ENCODE data around the gene MYO5C.
A peak's percentile ranks its signal among the peaks of the same experiment; 100 is the strongest.

MYO5C gene, protein sequence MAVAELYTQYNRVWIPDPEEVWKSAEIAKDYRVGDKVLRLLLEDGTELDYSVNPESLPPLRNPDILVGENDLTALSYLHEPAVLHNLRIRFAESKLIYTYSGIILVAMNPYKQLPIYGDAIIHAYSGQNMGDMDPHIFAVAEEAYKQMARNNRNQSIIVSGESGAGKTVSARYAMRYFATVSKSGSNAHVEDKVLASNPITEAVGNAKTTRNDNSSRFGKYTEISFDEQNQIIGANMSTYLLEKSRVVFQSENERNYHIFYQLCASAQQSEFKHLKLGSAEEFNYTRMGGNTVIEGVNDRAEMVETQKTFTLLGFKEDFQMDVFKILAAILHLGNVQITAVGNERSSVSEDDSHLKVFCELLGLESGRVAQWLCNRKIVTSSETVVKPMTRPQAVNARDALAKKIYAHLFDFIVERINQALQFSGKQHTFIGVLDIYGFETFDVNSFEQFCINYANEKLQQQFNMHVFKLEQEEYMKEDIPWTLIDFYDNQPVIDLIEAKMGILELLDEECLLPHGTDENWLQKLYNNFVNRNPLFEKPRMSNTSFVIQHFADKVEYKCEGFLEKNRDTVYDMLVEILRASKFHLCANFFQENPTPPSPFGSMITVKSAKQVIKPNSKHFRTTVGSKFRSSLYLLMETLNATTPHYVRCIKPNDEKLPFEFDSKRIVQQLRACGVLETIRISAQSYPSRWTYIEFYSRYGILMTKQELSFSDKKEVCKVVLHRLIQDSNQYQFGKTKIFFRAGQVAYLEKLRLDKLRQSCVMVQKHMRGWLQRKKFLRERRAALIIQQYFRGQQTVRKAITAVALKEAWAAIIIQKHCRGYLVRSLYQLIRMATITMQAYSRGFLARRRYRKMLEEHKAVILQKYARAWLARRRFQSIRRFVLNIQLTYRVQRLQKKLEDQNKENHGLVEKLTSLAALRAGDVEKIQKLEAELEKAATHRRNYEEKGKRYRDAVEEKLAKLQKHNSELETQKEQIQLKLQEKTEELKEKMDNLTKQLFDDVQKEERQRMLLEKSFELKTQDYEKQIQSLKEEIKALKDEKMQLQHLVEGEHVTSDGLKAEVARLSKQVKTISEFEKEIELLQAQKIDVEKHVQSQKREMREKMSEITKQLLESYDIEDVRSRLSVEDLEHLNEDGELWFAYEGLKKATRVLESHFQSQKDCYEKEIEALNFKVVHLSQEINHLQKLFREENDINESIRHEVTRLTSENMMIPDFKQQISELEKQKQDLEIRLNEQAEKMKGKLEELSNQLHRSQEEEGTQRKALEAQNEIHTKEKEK (N-terminal part only)

DNA sequence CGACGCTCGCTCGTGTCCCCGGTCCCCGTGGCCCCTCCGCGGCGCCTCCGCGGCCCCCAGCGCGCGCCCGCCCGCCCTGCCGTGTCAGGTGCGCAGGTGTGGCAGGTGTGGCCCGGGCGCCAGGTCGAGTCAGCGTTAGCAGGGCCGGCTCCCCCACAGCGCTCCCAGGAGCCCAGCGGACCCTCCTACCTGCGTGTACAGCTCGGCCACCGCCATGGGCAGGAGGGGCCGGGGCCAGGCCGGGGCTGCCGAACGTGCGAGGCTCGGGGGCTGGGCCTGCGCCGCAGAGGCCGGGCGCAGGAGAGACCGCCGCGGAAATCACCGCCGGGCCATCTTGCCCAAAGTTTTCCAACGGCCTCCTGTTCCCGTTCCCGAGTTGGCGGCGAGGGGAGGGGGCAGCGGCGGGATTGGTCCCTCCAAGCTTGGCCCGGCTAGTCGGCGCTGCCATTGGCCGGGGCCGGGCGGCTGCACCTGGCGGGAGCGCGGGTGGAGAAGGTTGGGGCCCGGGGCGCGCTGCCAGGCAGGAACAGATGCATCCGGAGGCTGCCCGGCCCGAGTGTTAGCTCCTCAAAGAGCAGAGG is at the start of gene MYO5C:
Gene MYO5C, minus strand, starts transcription at position 384 of the 581 bp plus-strand sequence. Its CDS starts 168 bp downstream, at position 216.
- no peak for DNase-seq

DNA sequence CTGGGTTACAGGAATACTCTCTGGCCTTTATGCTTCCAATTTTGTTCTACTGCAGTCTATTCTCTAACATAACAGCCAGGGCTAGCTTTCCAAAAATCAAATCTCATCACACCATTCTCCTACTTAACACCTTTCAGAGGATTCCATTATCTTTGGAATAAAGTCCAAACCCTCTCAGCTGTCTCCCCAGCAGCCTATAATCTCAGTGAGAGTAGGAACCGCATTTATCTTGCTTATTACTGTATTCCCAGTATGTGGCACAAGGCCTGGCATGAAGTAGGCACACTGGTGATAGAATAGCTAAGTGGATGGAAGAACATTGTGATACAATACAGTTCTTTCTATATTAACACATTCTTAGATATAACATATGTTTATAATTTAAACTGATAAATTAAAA is 49.0 kb upstream of the MYO5C start:
- no peak for DNase-seq

DNA sequence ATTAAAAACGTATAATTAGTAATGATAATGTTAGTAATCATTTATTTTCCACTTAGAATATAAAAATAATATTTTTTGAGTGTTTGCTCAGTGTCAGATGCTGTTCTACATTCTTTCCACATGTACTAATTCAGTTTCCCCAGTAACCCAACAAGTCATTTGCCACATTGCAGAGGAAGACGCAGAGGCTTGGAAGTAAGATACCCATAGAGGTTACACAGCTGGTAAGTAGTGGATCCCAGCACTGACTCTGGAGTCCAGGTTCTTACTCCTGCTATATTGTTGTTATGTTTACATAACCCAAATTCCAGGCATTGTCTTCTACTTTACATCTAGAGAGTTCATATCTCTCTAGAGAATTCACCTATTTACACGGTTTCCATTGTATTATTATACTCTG is 48.2 kb upstream of the MYO5C start:
- DNase-seq, result no peak

DNA sequence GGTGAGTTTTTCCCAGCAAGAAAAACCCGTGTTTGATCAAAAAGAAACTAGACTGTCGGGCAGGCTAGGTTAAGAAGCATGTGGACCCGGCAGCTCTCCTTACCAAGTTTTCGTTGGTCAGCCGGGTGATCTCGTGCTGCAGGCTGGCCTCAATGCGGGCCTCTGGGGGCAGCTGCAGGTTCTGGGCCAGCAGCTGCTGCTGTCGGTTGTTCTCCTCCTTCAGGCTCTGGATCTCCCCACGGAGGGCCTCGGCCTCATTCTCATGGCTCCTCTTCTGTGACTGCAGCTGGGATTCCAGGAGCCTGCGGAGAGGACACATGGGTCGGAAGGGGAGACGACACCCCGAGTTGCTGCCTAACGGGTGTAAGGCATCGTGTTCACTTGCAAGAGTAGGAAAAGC is 44.5 kb upstream of the MYO5C start:
- DNase-seq, result no peak

DNA sequence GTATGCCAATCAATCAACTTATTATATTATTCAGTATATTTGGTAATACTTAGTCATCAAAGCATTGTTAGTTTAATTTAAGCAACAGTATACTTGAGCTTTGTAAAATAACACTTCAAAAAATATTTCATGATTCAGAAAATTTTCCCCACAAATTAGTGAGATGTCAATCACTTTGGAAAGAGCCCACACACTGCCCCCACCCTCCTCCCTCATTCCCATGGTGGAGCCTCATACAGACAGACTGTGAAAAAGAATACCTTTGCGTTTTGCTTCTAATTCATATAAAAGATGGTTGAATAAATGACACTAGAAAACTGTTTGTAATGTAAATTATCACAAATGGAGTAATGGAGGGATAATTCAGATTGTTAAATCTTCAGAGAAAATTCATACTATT is 43.3 kb upstream of the MYO5C start:
- no peak for DNase-seq

DNA sequence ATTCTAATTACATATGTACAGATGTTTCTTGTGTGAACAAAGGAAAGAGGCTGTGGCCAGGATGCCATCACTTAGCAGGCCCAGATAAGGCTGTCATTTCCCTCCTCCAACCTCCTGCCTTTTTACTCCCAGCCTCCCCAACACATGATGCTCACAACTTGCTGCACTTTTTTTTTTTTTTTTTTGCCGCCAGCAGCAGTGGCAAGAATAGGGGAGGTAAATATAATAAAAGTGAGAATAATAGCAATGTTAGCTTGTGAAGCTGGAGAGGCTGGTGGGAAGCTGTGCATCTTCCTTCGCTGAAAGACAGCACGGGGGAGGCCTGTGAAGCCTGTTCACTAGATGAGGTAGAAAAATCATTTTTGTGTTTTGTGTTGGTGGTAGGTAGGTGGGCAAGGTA is 42.5 kb upstream of the MYO5C start:
- DNase-seq, result no peak

DNA sequence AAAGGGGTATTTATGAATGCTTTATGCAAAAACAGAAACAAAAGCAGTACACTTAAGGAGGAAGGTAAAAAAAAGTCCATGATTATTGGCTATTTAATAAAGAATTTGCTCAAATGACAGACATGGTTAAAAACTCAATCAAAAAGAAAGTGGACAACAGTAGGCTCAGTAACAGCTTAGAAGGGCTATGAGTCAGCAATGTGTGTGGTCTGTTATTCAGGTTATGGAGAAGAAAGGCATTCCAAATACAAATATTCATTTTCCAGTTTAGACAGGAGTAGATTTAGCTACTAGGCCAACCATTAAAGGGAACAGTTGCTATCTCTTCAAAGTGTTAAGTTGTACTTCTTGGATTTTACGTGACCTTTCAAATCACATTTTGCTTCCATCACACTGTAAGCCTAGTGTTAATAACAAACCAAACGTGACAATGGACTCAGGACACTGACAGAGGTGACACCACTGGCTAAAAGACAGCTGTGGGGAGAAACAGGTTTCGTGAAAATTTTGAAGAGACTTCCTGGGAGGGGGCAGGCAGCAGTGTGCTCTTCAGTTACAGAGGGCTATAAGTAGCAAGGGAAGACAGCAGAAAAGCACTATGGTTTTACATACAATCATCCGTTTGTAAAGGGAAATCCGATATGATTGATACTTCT is 41.7 kb upstream of the MYO5C start:
- no peak for DNase-seq

DNA sequence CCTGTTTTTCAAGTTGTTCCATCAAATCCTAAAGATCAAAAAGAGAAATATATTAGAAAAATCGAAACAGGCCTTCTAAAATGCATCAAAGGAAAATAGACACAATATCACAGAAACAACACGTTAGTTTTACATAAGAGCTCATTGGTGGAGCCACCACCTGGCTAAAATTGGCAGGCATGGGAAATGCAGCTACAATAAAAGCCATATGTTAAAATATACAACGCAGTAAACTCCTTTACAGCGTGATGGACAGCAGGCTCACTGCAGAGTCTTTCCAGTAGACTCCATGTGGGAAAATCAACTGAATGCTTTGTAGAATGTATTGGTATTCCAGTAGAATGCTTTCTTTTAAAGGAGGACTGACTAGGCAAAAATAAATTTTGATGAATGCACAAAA is 40.9 kb upstream of the MYO5C start:
- no peak for DNase-seq

DNA sequence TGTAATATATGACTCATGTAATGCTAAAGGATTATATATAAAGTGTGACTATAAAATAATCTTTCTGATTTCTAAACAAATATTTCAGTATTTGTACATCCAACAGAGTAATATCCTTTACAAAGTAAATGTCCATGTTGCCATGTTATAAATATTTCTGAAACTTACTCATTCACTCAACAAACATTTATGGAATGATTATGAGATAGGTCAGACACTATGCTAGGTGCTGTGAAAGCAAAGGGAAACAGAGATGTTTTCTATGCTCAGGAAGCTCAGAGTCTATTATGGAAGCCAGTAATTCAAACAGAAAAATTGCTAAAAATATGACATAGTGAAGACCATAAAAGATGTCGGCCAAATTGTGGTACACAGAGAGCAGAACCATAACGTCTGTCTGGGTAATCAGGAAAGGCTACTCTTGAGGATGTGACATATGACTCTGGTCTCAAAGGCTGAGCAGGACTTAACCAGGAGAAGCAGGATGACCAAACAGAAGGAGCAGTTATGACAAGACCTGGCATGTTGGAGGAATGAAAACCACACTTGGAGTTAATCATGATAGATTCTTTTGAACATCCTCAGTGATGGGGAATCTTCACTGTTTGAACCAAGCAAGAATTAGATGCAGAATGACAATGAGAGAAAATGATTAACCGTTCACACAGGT is 39.0 kb upstream of the MYO5C start:
- no peak for DNase-seq

DNA sequence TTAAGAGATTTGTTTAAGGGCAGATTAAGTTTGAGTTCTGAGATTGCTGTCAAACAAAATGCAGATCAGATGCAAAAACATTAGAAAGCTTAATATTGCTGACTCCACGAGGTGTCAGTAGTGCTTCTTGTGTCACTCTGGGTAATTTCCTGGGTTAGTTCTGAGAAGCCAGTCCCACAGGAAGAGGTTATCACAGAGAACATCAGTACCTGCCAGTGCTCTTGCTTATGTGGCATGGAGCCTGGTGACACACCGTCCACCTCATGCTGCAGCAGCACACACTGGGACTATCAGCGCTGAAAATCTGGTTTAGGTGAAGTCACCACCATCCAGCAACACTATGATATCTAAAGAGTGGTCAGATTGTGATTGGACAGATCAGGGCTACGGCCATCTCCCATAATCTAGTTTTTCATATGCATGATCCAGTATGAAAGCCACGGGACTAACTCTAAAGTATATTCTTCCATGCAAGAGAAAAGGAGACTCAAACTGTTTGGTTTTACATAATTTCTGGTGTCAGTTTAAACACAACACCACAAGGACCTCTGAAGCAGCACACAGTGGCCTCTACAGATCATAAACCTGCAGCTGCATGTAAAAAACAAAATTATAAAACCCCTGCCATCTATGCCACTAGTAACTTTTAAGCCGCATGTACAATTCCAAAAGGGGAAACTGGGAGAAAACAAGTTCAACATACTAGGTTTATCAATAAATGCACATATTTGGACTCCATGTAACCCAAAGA is 36.1 kb upstream of the MYO5C start:
- peak; percentile 39 for DNase-seq

DNA sequence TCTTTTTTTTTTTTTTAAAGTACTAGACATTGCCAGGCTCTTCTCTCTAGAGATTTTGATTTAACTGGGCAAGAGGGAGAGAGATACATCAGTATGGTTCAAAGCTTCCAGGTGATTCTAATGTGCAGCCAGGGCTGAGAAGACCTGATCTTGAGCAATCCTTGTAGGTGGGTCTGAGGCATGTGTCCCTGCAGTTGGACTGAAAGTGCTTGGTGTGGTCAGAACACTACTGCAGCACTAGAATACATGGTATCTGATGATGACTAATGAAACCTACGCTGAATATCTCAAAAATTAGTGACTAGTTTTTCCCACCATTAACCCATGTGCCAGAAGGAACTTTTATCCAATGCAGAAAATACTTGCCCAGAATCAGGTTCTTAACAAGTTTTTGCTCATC is 34.4 kb upstream of the MYO5C start:
- no peak for DNase-seq

DNA sequence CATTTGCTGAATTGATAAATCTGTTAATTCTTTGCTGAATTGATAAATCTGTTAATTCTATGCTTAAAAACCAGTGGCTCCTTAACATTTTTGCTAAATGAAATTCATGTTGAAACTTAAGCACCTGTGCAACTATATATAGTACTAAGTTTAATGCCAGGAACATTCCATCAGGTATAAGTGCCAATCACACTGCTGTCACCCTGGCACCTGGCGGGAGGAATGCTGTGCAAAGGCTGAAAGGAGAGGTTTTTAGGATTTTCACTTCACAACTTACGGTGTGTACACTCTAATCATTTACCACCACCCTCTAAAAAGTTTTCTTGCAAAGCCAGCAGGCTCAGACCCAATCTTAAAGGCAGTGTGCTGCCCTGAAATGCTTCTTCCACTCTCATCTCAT is 33.5 kb upstream of the MYO5C start:
- no peak for DNase-seq

DNA sequence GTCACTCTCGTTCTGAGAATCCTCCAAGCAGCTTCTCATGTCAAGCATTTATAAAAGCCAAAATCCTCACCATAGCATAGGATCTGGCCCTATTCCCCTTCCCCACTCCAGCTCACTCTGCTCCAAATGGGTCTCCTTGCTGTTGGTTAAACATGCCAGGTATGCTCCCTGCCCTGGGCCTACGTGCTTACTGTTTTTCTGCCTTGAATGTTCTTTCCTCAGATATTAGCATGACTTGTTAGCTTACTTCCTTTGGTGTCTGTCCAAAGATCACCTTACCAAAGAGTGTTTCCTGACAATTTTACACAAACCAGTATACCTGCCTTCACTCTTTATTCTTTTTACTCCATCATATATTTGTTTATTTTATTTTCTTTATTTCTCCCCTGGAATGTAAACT is 33.1 kb upstream of the MYO5C start:
- DNase-seq, result no peak

DNA sequence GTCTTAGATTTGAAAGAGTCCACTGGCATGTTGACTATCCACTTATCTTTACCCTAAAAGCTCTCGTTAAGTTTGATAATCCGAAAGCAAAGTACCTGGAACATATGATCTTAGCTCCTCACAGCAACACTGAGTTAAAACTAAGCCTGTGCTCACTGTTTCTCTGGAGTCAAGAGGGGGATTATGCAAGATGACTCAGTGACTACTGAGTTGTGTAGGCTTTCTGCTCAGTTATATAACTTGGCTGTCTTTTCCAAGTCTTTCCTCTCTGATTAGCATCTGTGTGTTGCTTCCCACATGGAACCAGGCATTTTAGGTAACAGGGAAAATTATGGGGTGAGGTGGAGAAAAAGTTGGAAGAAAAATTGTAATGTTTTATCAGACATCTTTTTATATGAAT is 31.2 kb upstream of the MYO5C start:
- no peak for DNase-seq

DNA sequence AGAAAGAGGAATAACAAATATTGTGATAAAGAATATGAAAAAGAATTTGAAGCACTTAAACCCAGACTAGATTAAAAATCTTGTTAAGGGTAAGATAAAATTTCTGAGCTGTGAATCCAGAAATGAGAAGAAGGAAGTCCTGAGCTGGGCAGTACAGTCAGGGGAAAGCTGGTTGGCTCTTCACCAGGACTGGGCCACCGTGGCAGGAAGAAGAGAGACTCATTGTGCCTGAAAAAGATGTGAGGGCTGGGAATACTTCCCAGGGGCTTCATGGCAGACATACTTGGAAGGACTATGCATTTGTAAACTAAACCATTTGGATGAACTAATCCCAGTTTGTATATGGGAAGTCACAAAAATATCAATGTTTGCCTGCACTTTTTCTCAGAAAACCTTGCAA is 28.5 kb upstream of the MYO5C start:
- DNase-seq, result no peak

DNA sequence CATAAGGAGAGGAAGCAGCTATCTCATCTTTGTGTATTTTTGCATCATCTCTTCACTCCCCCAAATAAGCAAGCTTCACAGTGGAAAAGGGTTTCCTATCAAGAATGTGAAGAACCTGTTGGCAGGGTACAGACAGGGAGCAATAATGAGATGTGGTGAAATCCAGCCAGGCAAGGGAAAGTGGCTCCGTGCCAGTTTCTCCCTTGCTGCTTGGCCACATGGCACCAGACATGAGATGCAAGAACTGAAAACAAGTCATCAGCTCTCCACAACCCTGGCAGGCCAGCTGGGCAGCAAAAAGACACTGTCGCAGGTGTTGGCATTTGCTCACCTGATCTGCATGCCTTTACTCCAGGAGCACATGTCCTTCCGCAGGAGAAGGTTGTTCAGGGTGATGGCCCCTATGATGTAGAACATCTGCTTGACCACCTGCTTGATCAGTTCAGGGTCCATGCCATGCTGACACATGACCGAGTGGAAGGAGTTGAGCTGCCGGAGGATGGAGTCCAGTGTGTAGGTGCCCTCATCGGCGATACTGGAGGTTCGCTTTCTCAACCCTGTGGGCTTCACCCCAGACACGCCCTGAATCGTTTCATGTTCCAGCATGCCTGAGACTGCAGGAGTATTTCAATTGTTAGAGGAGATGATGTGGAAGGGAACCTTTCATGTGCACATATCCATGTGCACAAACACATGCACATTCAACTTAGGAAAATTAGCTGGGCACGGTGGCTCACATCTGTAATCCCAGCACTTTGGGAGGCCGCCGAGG is 23.3 kb upstream of the MYO5C start:
- DNase-seq, result no peak

DNA sequence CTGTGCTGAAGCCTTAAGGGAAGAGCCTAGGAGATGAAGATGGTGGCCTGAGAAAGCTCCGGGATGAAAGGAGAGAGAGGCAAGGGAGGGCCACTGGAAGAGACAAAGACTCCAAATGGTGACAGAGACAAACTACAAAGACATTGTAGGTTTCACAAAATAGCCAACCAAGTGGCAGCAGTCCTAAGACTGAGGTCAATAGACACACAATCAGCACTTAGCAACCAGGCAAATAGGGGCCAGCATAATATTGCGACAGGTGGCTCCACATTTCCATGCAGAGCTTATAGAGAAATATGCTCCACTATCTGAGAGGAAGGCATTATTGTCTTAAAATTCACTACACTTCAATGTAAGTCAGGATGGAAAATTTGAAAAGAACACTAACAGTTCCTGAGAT is 22.1 kb upstream of the MYO5C start:
- no peak for DNase-seq

DNA sequence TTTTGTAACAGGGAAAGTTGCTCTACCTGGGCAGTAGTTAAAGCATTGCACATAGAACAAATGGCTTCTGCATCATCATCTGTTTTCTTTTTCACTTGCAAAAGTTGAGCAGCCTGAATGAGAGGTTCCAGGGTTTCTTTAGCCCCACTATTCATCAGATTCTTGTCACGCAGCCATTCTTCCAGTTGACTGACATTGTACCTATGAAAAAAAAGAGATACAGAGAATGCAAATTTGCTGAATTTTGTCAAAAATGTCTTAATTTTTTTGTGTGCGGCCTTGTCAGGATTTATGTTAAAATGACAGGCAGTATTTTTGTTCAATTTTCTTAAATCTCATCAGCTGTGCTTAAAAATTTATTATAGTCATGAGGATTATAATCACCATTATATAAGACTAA is 21.4 kb upstream of the MYO5C start:
- no peak for DNase-seq

DNA sequence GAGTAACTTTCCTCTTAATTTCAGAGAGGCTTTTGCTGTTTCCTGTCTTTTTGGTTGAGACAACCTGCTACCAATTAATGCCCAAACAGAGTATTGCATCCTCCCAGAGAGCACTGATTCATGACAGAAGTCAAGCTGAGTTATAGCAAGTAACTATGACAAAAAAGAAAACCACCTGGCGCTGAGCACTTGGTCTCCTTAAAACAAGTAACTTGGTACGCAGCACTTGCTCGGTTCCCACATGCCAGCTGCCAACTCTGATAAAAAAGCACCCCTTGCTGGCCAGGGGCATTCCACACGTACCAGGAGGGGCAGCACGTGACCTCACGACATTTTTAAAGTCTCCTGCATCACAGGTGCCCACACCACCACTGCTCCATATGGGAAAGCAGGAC is 13.5 kb upstream of the MYO5C start:
- no peak for DNase-seq

DNA sequence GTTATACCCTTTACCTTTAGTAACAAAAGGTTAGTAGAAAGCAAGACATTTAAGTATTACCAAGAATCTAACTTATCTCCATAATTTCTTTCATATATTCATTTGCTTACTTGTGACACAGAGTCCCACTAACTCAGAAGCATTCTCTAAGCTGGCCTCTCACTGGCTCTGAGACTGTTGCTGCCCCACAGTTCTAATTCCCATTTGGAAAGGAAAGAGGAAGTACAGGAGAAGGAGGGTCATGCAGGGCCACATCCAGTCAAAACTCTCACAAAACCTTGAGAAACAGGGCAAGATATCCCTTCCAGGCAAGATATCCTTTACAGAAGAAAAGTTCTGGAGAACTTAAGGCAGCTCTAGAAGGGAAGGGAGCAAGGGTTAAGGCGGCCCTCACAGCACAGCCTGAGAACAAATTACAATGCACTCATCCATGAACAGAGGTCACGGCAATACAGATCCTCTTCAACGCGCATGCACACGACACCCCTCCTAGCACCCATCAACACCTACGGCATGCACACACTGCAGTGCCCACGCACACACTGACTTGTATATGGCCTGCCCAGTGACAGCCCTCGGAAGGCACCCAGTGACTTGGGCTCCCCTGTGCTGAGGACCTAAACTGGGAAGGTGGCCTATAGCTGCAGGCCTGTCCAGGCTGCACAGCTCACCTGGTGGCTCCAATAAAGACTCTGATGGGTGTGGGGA is 13.0 kb upstream of the MYO5C start:
- no peak for DNase-seq
